K562 (cell line): Measurements from ENCODE around the gene ATP8B4. TPM values are rescaled to one million over a fixed set of nuclear protein-coding genes. Genes with fewer than 3 reads are reported as not detected.
A peak's percentile ranks its signal among the peaks of the same experiment; 100 is the strongest.

Source experiments
- CEBPB ChIP-seq: fragments of 450-650 bp; IDR thresholded peaks from 2 replicates; pipeline ENCODE4 v1.6.1; 2016; ENCODE audit warnings: missing genetic modification characterization, missing compliant biosample characterization
- CREBBP ChIP-seq: IDR thresholded peaks from one replicate; pipeline ENCODE4 v1.6.1; 2012; ENCODE audit warnings: low read depth, mild to moderate bottlenecking, control low read depth, inconsistent platforms, low read length
- HDAC8 ChIP-seq: fragments of 450-650 bp; IDR thresholded peaks from 2 replicates; pipeline ENCODE4 v1.6.1; 2016; ENCODE audit warnings: mild to moderate bottlenecking, missing genetic modification characterization, moderate library complexity, missing compliant biosample characterization
- HNRNPLL ChIP-seq: fragments of 200-400 bp; formaldehyde crosslinking; IDR thresholded peaks from 2 replicates; pipeline ENCODE4 v1.6.1; 2017; ENCODE audit warnings: low read length, low read depth, mild to moderate bottlenecking; ENCODE audit not compliant: poor library complexity, severe bottlenecking
- KAT2B ChIP-seq: IDR thresholded peaks from one replicate; pipeline ENCODE4 v1.6.1; 2012; ENCODE audit warnings: low read depth, mild to moderate bottlenecking, control low read depth, inconsistent platforms, low read length, moderate library complexity
- LCOR ChIP-seq: sonication (generic); formaldehyde crosslinking; IDR thresholded peaks from 2 replicates; pipeline ENCODE4 v1.8.0; 2022; ENCODE audit warnings: mild to moderate bottlenecking, missing genetic modification reagents
- LEF1 ChIP-seq: fragments of 450-650 bp; IDR thresholded peaks from 2 replicates; pipeline ENCODE4 v1.6.1; 2016; ENCODE audit warnings: mild to moderate bottlenecking
- MCM2 ChIP-seq: fragments of 450-650 bp; IDR thresholded peaks from 2 replicates; pipeline ENCODE4 v1.6.1; 2017; ENCODE audit warnings: low read depth, mild to moderate bottlenecking
- NBN ChIP-seq: fragments of 450-650 bp; IDR thresholded peaks from 2 replicates; pipeline ENCODE4 v1.6.1; 2016; ENCODE audit warnings: low read depth, mild to moderate bottlenecking
- SIX5 ChIP-seq, 2 experiments: IDR thresholded peaks; 2 replicates each; pipeline ENCODE4 v1.6.1; 2011; ENCODE audit warnings: low read length in 2 of 2, borderline replicate concordance in 1 of 2, low read depth in 1 of 2, mild to moderate bottlenecking in 1 of 2, moderate library complexity in 1 of 2; ENCODE audit not compliant: insufficient read depth in 1 of 2
- SRSF3 ChIP-seq: fragments of 200-400 bp; formaldehyde crosslinking; IDR thresholded peaks from 2 replicates; pipeline ENCODE4 v1.6.1; 2016; ENCODE audit warnings: mild to moderate bottlenecking, low read length, moderate library complexity; ENCODE audit not compliant: insufficient read depth
- TCF3 ChIP-seq: sonication (generic); formaldehyde crosslinking; IDR thresholded peaks from 2 replicates; pipeline ENCODE4 v1.4.0; 2020; ENCODE audit warnings: mild to moderate bottlenecking, missing genetic modification reagents
- ZNF175 ChIP-seq: fragments of 200-800 bp; sonication (Bioruptor generic); IDR thresholded peaks from 2 replicates; pipeline ENCODE4 v1.6.1; 2016; ENCODE audit warnings: low read depth, mild to moderate bottlenecking, missing genetic modification characterization, missing compliant biosample characterization
- polyA plus RNA-seq, 8 experiments: library from polyadenylated mRNA; depleted of rRNA in 4 of 8; stranded (reverse) in 5 of 8; unstranded in 3 of 8; fragments of >200 nt; fragmentation: Nextera tagmentation in 2 of 8; fragmentation: Illumina TruSeq in 1 of 8; extraction: Ambion mirVana in 2 of 8; extraction: Trizol in 1 of 8; gene quantifications; 2 replicates each; pipeline versions ENCODE4 v1.2.1 to v1.2.3, GENCODE V29; 2011 to 2014; ENCODE audit warnings: inconsistent platforms in 1 of 8, missing spikeins in 1 of 8
- total RNA-seq, 7 experiments: library from RNA; depleted of rRNA in 6 of 7; stranded (reverse); fragments of >200 nt in 6 of 7; fragmentation: Illumina TruSeq in 2 of 7; extraction: Trizol in 2 of 7; gene quantifications; 2 replicates each; pipeline versions ENCODE4 v1.2.1 to v1.2.3, GENCODE V29; 2011 to 2021; ENCODE audit warnings: low replicate concordance in 1 of 7
- TF ChIP-seq, protein P1 (sequence below): fragments of 450-650 bp; IDR thresholded peaks from 2 replicates; pipeline ENCODE4 v1.7.1; 2018; ENCODE audit warnings: mild to moderate bottlenecking, low read depth; ENCODE audit not compliant: partially characterized antibody
- TF ChIP-seq, protein P2 (sequence below): fragments of 450-650 bp; IDR thresholded peaks from 2 replicates; pipeline ENCODE4 v1.6.1; 2016; ENCODE audit warnings: mild to moderate bottlenecking, moderate library complexity

Gene ATP8B4
- total and polyA plus RNA-seq, 9 of the 15 experiments (the other 6 are each of a cell fraction or from before 2014, with no cell fraction given), result 0.14 to 2.5 (median 0.44) TPM

- no peak for TF ChIP-seq MCM2
- TF ChIP-seq, protein P1, sequence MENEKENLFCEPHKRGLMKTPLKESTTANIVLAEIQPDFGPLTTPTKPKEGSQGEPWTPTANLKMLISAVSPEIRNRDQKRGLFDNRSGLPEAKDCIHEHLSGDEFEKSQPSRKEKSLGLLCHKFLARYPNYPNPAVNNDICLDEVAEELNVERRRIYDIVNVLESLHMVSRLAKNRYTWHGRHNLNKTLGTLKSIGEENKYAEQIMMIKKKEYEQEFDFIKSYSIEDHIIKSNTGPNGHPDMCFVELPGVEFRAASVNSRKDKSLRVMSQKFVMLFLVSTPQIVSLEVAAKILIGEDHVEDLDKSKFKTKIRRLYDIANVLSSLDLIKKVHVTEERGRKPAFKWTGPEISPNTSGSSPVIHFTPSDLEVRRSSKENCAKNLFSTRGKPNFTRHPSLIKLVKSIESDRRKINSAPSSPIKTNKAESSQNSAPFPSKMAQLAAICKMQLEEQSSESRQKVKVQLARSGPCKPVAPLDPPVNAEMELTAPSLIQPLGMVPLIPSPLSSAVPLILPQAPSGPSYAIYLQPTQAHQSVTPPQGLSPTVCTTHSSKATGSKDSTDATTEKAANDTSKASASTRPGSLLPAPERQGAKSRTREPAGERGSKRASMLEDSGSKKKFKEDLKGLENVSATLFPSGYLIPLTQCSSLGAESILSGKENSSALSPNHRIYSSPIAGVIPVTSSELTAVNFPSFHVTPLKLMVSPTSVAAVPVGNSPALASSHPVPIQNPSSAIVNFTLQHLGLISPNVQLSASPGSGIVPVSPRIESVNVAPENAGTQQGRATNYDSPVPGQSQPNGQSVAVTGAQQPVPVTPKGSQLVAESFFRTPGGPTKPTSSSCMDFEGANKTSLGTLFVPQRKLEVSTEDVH, result no peak
- no peak for TF ChIP-seq CEBPB (tag)
- peak; percentile 62; the same call in 1 of the 2 replicates for TF ChIP-seq HDAC8 (tag)
- no peak for TF ChIP-seq KAT2B
- TF ChIP-seq, protein P2, sequence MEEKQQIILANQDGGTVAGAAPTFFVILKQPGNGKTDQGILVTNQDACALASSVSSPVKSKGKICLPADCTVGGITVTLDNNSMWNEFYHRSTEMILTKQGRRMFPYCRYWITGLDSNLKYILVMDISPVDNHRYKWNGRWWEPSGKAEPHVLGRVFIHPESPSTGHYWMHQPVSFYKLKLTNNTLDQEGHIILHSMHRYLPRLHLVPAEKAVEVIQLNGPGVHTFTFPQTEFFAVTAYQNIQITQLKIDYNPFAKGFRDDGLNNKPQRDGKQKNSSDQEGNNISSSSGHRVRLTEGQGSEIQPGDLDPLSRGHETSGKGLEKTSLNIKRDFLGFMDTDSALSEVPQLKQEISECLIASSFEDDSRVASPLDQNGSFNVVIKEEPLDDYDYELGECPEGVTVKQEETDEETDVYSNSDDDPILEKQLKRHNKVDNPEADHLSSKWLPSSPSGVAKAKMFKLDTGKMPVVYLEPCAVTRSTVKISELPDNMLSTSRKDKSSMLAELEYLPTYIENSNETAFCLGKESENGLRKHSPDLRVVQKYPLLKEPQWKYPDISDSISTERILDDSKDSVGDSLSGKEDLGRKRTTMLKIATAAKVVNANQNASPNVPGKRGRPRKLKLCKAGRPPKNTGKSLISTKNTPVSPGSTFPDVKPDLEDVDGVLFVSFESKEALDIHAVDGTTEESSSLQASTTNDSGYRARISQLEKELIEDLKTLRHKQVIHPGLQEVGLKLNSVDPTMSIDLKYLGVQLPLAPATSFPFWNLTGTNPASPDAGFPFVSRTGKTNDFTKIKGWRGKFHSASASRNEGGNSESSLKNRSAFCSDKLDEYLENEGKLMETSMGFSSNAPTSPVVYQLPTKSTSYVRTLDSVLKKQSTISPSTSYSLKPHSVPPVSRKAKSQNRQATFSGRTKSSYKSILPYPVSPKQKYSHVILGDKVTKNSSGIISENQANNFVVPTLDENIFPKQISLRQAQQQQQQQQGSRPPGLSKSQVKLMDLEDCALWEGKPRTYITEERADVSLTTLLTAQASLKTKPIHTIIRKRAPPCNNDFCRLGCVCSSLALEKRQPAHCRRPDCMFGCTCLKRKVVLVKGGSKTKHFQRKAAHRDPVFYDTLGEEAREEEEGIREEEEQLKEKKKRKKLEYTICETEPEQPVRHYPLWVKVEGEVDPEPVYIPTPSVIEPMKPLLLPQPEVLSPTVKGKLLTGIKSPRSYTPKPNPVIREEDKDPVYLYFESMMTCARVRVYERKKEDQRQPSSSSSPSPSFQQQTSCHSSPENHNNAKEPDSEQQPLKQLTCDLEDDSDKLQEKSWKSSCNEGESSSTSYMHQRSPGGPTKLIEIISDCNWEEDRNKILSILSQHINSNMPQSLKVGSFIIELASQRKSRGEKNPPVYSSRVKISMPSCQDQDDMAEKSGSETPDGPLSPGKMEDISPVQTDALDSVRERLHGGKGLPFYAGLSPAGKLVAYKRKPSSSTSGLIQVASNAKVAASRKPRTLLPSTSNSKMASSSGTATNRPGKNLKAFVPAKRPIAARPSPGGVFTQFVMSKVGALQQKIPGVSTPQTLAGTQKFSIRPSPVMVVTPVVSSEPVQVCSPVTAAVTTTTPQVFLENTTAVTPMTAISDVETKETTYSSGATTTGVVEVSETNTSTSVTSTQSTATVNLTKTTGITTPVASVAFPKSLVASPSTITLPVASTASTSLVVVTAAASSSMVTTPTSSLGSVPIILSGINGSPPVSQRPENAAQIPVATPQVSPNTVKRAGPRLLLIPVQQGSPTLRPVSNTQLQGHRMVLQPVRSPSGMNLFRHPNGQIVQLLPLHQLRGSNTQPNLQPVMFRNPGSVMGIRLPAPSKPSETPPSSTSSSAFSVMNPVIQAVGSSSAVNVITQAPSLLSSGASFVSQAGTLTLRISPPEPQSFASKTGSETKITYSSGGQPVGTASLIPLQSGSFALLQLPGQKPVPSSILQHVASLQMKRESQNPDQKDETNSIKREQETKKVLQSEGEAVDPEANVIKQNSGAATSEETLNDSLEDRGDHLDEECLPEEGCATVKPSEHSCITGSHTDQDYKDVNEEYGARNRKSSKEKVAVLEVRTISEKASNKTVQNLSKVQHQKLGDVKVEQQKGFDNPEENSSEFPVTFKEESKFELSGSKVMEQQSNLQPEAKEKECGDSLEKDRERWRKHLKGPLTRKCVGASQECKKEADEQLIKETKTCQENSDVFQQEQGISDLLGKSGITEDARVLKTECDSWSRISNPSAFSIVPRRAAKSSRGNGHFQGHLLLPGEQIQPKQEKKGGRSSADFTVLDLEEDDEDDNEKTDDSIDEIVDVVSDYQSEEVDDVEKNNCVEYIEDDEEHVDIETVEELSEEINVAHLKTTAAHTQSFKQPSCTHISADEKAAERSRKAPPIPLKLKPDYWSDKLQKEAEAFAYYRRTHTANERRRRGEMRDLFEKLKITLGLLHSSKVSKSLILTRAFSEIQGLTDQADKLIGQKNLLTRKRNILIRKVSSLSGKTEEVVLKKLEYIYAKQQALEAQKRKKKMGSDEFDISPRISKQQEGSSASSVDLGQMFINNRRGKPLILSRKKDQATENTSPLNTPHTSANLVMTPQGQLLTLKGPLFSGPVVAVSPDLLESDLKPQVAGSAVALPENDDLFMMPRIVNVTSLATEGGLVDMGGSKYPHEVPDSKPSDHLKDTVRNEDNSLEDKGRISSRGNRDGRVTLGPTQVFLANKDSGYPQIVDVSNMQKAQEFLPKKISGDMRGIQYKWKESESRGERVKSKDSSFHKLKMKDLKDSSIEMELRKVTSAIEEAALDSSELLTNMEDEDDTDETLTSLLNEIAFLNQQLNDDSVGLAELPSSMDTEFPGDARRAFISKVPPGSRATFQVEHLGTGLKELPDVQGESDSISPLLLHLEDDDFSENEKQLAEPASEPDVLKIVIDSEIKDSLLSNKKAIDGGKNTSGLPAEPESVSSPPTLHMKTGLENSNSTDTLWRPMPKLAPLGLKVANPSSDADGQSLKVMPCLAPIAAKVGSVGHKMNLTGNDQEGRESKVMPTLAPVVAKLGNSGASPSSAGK, result no peak
- TF ChIP-seq SRSF3, result no peak
- no peak for TF ChIP-seq SIX5 (IDR thresholded peaks at IDR 0.05; ENCODE audit: borderline replicate concordance in 1 of 2, insufficient read depth in 1 of 2, low read depth in 1 of 2, low read length in 2 of 2)
- TF ChIP-seq NBN, result no peak
- no peak for TF ChIP-seq LCOR
- TF ChIP-seq LEF1, result no peak
- TF ChIP-seq ZNF175 (CRISPR knock-in tag), result peak; percentile 87; the same call in 1 of the 2 replicates
- no peak for TF ChIP-seq HNRNPLL
- TF ChIP-seq CREBBP, result no peak
- TF ChIP-seq TCF3 (CRISPR knock-in tag), result no peak
Observed at GRCh38 chr15:50126072-50126471, 7.0 kb upstream of the ATP8B4 start (continued).
